CD4-positive, alpha-beta T cell treated with Interleukin-6 for 4 hours (primary cell): ENCODE data around the gene MED20.

Experiments
- DNase-seq: peaks from one replicate; pipeline ENCODE4 v3.0.0-alpha.2; 2020; ENCODE audit warnings: mixed read lengths

MED20 gene

DNA sequence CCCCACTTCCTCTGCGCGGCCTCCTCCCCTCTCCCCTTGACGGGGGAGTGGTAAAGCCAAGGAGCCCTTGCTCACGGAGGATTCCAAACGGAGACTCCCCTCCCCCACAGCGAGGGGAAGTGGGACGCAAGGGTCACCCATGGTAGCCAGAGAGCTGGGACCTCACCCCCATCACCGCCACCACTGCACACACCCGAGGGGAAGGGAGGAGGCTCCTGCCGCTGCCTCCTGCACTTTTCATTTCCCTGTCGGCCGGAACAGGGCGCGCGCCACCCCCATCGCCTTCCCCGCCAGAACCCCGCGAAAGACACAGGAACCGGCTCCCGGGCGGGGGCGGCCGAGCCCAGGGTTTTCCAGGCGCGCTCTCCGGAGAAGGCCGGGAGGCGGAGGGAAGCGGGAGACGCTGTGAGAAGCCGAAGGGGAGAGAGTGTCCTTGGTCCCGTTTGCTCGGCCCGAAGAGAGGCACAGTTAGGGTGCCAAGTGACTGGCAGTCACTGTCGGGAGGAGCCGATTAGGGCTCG is 19.9 kb upstream of the MED20 start:
- peak; percentile 59 for DNase-seq

- peak; percentile 19 for DNase-seq
Observed at GRCh38 chr6:41939848-41940758, 19.2 kb upstream of the MED20 start.

- DNase-seq, result peak; percentile 28
Observed at GRCh38 chr6:41939176-41939847, 18.4 kb upstream of the MED20 start.

DNA sequence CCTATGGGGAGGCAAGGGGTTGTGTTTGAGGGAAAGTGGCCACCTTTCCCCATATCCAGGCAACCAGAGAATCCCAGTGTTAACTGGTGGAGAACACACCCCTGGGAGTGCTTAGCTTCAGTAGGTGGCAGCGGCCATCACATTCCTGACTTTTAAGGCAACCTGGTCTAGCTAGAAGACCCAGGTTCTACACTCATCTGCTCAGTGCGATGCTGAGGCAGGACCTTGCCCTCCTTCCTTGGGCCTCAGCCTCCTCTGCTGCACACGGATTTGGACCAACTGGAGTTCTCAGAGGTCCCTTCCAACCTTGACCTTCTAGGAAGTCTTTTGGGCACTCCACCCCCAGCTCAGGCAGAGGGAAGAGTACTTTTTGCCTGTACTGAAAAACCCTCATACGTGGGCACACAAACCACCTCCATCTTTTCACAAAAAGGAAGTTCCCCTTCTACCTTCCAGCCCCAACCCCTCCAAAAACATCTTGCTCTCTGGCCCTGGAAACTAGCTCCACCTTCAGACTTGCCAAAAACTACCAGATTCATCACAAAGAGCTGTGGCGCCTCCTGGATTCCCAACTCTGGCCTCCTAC is 17.7 kb upstream of the MED20 start:
- DNase-seq, result no peak

- peak; percentile 80 for DNase-seq
Observed at GRCh38 chr6:41937861-41938574, 17.1 kb upstream of the MED20 start.

GRCh38 chr6:41937472-41937860 is 16.5 kb upstream of the MED20 start:
- no peak for DNase-seq

- DNase-seq, result peak; percentile 64
Observed at GRCh38 chr6:41936073-41936837, 15.3 kb upstream of the MED20 start.

- no peak for DNase-seq
Observed at GRCh38 chr6:41935685-41936072, 14.7 kb upstream of the MED20 start.

GRCh38 chr6:41935193-41935574 is 14.2 kb upstream of the MED20 start:
- DNase-seq, result no peak

DNA sequence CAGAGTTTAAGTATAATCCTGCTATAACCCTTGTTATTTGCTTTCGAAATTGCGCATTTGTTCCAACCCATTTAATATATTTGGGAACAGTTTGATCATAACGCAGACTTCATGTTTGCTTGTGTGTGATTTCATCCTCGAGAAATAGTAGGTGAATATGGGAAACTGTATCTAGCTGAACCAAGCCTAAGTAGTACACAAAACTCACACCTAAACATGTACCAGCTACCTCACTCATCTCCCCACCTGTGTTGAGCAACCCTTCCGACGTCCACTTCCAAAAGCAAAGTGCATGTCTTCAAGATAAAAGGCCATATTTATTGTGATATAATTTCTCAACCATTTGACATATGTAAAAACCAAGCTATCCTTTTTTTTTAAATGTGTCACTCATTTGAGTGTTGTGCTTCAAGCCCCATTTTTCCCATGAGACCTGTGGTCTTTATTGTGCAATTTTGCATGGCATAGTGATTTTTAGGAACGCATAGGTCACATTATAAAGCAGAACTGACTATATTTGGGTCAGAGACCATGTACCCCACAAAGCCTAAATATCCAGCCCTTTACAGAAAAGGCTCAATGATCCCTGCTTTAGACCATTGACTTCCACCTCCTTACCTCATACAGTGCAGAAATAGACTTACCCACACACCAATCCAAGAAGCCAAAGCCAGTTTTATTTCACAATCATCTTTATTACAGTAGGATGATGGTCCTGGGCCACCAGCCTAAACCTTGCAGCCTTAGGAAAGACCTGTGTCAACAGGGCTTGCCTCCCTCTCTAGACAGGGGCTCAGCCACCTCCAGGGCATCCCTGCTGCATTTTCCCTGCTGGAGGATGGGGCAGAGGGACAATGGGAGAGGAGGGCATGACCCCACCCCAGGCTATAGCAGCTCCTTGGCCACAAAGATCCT is 13.6 kb upstream of the MED20 start:
- DNase-seq, result no peak

DNA sequence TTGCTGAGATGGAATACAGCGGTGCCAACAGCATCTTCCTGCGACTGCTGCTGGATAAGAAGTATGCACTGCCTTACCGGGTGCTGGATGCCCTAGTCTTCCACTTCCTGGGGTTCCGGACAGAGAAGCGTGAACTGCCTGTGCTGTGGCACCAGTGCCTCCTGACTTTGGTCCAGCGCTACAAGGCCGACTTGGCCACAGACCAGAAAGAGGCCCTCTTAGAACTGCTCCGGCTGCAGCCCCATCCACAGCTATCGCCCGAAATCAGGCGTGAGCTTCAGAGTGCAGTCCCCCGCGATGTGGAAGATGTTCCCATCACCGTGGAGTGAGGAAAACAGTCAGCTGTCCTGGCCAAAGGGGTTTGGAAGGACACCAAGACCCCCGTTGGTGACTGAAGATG is 11.4 kb upstream of the MED20 start:
- no peak for DNase-seq

DNA sequence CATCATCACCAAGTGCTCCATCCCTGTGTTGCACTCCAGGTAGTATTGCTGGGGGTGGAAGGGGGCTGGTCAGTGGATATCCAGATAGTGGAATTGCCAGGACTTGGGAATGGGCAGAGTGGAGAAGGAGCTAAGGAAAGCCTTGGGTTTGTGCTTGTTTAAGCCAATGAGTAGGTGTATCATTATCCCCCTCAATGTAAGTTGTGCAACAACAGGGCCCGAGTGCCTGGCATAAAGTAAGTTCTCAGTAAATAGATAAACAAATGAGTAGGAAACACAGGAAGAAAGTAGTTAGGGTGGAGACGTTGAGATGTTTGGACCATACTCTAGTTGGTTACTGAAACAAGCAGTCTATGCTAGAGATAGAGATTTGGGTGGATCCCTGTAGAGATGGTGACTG is 10.9 kb upstream of the MED20 start:
- no peak for DNase-seq

GRCh38 chr6:41929924-41930323 is 9.0 kb upstream of the MED20 start:
- DNase-seq, result no peak

GRCh38 chr6:41927253-41927652 is 6.3 kb upstream of the MED20 start:
- no peak for DNase-seq

DNA sequence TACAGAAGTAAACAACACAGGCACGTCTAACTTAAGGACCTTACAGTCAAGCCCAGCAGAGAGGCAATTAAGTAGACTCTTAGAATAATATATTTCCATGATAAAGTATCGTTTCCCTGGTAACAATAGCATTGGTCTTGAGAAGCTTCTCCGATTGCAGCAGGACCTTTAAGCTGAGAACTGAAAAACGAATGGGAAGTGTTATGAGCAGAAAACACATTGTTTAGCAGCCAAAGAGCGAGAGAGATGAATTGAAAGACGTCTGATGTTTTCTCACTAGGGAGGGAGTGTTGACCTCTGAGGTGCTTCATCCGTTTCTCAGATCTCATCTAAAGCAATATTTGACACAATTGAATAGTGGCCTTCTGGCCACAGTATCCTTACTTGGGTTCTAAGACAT is 1.2 kb upstream of the MED20 start:
- DNase-seq, result no peak

GRCh38 chr6:41921712-41921998 is 716 bp upstream of the MED20 start:
- DNase-seq, result no peak

- DNase-seq, result no peak
Observed at GRCh38 chr6:41917528-41917927, 3.4 kb downstream of the MED20 start.

DNA sequence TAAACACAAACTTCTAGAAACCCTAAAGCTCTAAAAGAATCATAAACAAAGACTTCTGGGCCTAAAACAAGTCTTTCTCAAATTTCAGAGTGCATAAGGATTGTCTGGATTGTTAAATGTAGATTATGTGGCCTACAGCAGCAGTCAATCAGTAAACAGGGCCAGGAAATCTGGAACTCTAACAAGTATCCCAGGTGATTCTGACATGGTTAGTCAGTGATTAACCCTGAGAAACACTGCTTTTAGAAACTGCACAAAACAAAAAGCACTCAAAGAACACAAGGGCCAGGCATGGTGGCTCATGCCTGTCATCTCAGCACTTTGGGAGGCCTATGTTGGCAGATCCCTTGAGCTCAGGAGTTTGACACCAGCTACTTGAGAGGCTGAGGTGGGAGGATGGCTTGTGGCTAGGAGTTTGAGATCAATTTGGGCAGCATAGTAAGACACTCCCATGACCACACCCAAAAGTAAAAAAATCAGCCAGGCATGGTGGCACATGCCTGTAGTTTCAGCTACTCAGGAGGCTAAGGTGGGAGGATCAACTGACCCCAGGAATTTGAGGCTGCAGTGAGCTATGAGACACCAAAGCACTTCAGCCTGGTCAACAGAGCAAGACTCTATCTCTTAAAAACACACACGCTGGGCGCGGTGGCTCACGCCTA is 5.9 kb downstream of the MED20 start:
- DNase-seq, result no peak

GRCh38 chr6:41914343-41914742 is 6.6 kb downstream of the MED20 start:
- no peak for DNase-seq

GRCh38 chr6:41909727-41910126 is 11.2 kb downstream of the MED20 start:
- no peak for DNase-seq
